Lower leg skin (tissue), 3 donors: Measurements from ENCODE around the gene RSBN1L.
"Not testable (repeated sequence)": the region's sequence is repeated elsewhere in the genome, so short reads cannot be mapped to it uniquely, and the experiment has no call there.

ENCODE experiments used
- POLR2A ChIP-seq, 2 donors: fragments of 450-650 bp; IDR thresholded peaks; one replicate each; pipeline ENCODE4 v1.6.1; 2016 to 2017; ENCODE audit warnings: antibody characterized with exemption in 2 of 2, mild to moderate bottlenecking in 1 of 2, moderate library complexity in 1 of 2
- TF ChIP-seq, protein P1 (sequence below), 3 donors: fragments of 450-650 bp; IDR thresholded peaks; one replicate each; pipeline ENCODE4 v1.5.1; 2016; ENCODE audit warnings: antibody characterized with exemption in 3 of 3, mild to moderate bottlenecking in 3 of 3, moderate library complexity in 2 of 3

DNA sequence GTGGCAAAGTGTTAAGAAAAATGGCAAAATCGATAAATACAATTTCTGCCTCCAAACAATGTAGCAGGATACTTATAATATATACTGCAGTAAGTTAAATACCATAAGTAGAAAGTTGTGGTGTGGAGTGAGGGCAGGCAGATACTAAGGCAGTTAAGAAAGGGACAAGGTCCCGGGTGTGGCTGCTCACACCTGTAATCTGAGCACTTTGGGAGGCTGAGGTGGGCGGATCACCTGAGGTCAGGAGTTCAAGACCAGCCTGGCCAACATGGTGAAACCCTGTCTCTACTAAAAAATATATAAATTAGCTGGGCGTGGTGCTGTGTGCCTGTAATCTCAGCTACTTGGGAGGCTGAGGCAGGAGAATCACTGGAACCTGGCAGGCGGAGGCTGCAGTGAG is 21.3 kb downstream of the RSBN1L start:
- TF ChIP-seq, protein P1, sequence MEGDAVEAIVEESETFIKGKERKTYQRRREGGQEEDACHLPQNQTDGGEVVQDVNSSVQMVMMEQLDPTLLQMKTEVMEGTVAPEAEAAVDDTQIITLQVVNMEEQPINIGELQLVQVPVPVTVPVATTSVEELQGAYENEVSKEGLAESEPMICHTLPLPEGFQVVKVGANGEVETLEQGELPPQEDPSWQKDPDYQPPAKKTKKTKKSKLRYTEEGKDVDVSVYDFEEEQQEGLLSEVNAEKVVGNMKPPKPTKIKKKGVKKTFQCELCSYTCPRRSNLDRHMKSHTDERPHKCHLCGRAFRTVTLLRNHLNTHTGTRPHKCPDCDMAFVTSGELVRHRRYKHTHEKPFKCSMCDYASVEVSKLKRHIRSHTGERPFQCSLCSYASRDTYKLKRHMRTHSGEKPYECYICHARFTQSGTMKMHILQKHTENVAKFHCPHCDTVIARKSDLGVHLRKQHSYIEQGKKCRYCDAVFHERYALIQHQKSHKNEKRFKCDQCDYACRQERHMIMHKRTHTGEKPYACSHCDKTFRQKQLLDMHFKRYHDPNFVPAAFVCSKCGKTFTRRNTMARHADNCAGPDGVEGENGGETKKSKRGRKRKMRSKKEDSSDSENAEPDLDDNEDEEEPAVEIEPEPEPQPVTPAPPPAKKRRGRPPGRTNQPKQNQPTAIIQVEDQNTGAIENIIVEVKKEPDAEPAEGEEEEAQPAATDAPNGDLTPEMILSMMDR (IDR thresholded peaks at IDR 0.05) = not testable (repeated sequence)
- not testable (repeated sequence) for TF ChIP-seq POLR2A (IDR thresholded peaks at IDR 0.05)
